Right cardiac atrium (tissue), 5 donors: ENCODE measurements around the gene CLDN25. TPM values are rescaled to one million over a fixed set of nuclear protein-coding genes. Genes with fewer than 3 reads are reported as not detected.

Source experiments
- ATAC-seq, 2 donors: fragments of 200-7000 bp; cut with Tn5 transposase; one replicate each; pipeline versions ENCODE4 v1.8.0 to v1.9.1; 2020; ENCODE audit warnings: moderate library complexity in 2 of 2, mild to moderate bottlenecking in 1 of 2
- DNase-seq, 3 donors: peaks; one replicate each; pipeline ENCODE4 v3.0.0-alpha.2; 2020
- H3K27ac ChIP-seq: one replicate; pipeline ENCODE4 v1.5.1; 2013; ENCODE audit warnings: mild to moderate bottlenecking, low read length, control low read depth, moderate library complexity
- H3K27me3 ChIP-seq: one replicate; pipeline ENCODE4 v1.6.1; 2013; ENCODE audit not compliant: control insufficient read depth, insufficient read depth
- H3K4me1 ChIP-seq: one replicate; pipeline ENCODE4 v1.6.1; 2013; ENCODE audit warnings: low read length; ENCODE audit not compliant: control insufficient read depth, insufficient read depth
- H3K4me3 ChIP-seq: one replicate; pipeline ENCODE4 v1.5.1; 2013; ENCODE audit warnings: low read length, control low read depth
- H3K9me3 ChIP-seq: one replicate; pipeline ENCODE4 v1.6.1; 2013; ENCODE audit warnings: low read length; ENCODE audit not compliant: control insufficient read depth
- WGBS: extraction: QIAGEN DNeasy Blood & Tissue Kit; methylation state at CpG from one replicate; pipeline ENCODE4 v1.1.7; 2013; 5-methylcytosine and 5-hydroxymethylcytosine counted together
- intact Hi-C, 4 donors: fragments of 100-400 bp; cut with DNase I; formaldehyde crosslinking; loops; one replicate each; pipeline versions ENCODE4 v1.11.0 to v1.14.0; 2022 to 2023
- polyA plus RNA-seq: library from polyadenylated mRNA; stranded (reverse); fragments of 200-250 nt; gene quantifications from one replicate; pipeline ENCODE4 v1.2.3, GENCODE V29; 2013
- total RNA-seq, 4 donors: library from RNA; stranded (reverse); fragmentation: NEBNext Ultra II Directional; extraction: Animal tissue kit (Norgen Biotek cat#: 25700); gene quantifications; one replicate each; pipeline ENCODE4 v1.2.1, GENCODE V29; 2021
- donor health status: healthy with polysubstance abuse.
- donor health status: DM: no; HTN: yes; CAD: no.
- donor health status: DM: no; HTN: no; CAD: no.
- donor health status: DM: no; HTN: yes; CAD: no; lungs with severe emphysema.
- donor health status: DM: yes; HTN: yes; CAD: no.

The CLDN25 gene
- total and polyA plus RNA-seq, 5 donors, result not detected

DNA sequence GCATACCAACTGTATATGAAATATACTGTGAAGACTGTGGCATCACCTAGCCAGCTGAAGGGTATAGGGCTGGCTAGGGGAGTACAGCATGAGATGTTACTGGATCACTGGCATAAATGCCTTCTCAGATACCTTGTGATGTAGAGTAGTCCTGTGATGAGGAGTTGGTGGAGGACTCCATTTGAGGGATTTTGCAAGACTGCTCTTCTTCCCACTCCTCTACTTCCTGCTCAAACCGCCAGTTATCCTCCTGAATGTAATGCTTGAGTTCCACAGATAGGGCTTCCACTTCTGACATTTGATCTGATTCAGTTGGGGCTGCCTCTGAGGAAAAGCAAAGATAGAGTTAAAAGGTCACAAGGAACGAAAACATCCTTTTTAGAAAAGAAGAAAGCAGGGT, 29.3 kb downstream of the CLDN25 start:
- intact Hi-C loops, result no loop called here
- Histone ChIP-seq H3K27ac (no peak overlapping the region), H3K4me1 (no peaks in the 10 kb centered on the region), H3K4me3 (no peak overlapping the region), H3K27me3 (no peaks in the 10 kb centered on the region), H3K9me3 (no peaks in the 10 kb centered on the region)
- 43% methylated on average over 2 of the region's 2 CpGs for WGBS
- ATAC-seq (no peak), DNase-seq (no peak)

- Histone ChIP-seq H3K4me3 (no peak overlapping the region), H3K27me3 (no peaks in the 10 kb centered on the region), H3K9me3 (no peaks in the 10 kb centered on the region), H3K27ac (no peak overlapping the region), H3K4me1 (no peaks in the 10 kb centered on the region)
- ATAC-seq (no peak), DNase-seq (no peak)
- intact Hi-C loops, result no loop called here
Observed at GRCh38 chr11:113814181-113814580, 34.6 kb downstream of the CLDN25 start.

DNA sequence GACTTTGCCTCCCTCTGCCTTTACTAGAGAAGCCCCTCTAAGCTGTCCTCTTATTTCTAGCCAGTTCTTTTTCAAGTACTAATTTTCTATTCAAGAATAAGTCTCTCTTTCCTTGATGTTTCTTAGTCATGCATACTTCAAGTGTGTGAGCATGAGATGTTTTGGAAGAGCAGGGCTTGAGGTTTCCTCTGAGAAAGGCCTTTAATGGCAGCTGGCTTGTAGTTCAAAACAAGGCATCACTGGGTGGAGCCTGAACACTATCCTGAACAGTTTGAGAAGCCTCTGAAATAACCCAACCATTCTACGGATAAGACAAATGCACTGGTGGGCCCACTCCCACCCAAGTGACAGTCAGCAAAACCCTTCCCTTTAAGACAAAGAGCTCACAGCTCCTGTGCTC, 37.6 kb downstream of the CLDN25 start:
- ATAC-seq (no peak), DNase-seq (no peak)
- Histone ChIP-seq H3K4me3 (no peak overlapping the region), H3K27ac (no peak overlapping the region), H3K4me1 (no peaks in the 10 kb centered on the region), H3K27me3 (no peaks in the 10 kb centered on the region), H3K9me3 (no peaks in the 10 kb centered on the region)
- intact Hi-C loops, result no loop called here
- 85% methylated on average over 1 of the region's 1 CpG for WGBS

DNA sequence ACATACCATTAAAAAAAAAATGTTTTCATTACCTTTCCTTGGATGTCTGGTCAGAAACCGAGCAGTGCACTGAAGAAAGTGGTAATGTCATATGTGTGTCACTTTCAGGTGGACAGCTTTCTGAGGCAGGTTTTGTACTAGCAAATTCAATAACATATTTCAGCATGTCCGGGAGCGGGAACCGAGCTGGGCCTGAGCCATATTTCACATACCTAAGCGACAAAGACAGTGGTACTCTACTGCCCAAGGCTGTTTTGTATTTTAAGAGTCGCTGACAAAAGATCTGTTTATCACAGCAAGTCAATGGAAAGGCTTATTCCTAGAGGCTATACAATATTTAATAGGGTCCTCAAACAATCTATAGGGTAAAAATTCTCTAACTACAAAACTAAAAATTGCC, 38.0 kb downstream of the CLDN25 start:
- ATAC-seq (no peak), DNase-seq (no peak)
- Histone ChIP-seq H3K27ac (no peak overlapping the region), H3K4me3 (no peak overlapping the region), H3K27me3 (no peaks in the 10 kb centered on the region), H3K4me1 (no peaks in the 10 kb centered on the region), H3K9me3 (no peaks in the 10 kb centered on the region)
- 77% methylated on average over 6 of the region's 6 CpGs for WGBS
- intact Hi-C loops, result no loop called here

GRCh38 chr11:113818426-113818825, 38.8 kb downstream of the CLDN25 start:
- 97% methylated on average over 3 of the region's 3 CpGs for WGBS
- Histone ChIP-seq H3K9me3 (no peaks in the 10 kb centered on the region), H3K27me3 (no peaks in the 10 kb centered on the region), H3K4me1 (no peaks in the 10 kb centered on the region), H3K27ac (no peak overlapping the region), H3K4me3 (no peak overlapping the region)
- DNase-seq (no peak), ATAC-seq (no peak)
- intact Hi-C loops, result no loop called here

DNA sequence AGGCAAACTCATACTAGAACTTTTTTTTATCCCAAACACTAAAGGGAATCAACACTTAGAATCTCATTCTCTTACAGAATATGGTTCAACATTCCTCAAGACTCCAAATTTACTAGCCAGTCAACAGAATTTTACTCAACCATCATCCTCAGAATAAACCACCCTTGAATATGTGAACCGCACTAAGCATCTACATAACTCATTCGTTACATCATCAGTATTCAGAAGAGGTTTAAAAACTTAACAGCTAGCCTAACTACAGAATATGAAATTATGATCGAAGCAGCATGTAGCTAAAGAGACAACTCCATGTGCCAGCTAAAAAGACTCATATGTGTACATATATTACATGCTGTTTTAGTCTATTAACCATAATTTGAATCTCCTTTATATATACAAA, 47.9 kb downstream of the CLDN25 start:
- DNase-seq (no peak), ATAC-seq (no peak)
- 96% methylated on average over 3 of the region's 3 CpGs for WGBS
- Histone ChIP-seq H3K27ac (no peak overlapping the region), H3K4me3 (no peak overlapping the region), H3K9me3 (no peaks in the 10 kb centered on the region), H3K27me3 (no peaks in the 10 kb centered on the region), H3K4me1 (no peaks in the 10 kb centered on the region)
- intact Hi-C loops, result no loop called here

GRCh38 chr11:113828191-113828590, 48.6 kb downstream of the CLDN25 start:
- intact Hi-C loops, result no loop called here
- Histone ChIP-seq H3K4me1 (no peaks in the 10 kb centered on the region), H3K4me3 (no peak overlapping the region), H3K9me3 (no peaks in the 10 kb centered on the region), H3K27me3 (no peaks in the 10 kb centered on the region), H3K27ac (no peak overlapping the region)
- DNase-seq (no peak), ATAC-seq (no peak)
- 91% methylated on average over 1 of the region's 1 CpG for WGBS

DNA sequence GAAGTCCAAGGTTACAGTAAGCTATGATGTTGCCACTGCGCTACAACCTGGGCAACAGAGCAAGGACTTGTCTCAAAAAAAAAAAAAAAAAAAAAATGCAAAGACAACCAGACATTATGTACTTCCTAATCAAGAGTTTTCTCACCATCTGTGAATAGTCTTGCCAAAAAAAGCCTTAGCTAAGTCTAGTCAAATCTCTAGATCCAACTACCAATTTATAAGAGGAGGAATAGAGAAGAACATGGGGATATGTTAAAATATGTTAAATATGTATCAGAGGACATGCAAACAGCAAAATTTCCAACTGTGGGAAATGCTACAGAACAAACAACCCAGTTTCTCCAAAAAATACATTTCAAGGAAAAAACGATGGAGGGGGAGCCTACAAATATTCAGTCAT, 50.2 kb downstream of the CLDN25 start:
- intact Hi-C loops, result no loop called here
- Histone ChIP-seq H3K27me3 (no peaks in the 10 kb centered on the region), H3K4me3 (no peak overlapping the region), H3K4me1 (no peaks in the 10 kb centered on the region), H3K27ac (no peak overlapping the region), H3K9me3 (no peaks in the 10 kb centered on the region)
- 91% methylated on average over 2 of the region's 2 CpGs for WGBS
- DNase-seq, result no peak
- ATAC-seq, result no peak

Other genes starting within 250 kb of the CLDN25 start
- gene TMPRSS5, start 73.5 kb upstream of the CLDN25 start, total RNA-seq, result under 1 TPM; 0.17 to 0.65 (median 0.39) TPM
- 1.6 TPM for gene TMPRSS5, start 73.5 kb upstream of the CLDN25 start, polyA plus RNA-seq
- gene ZW10, start 6.1 kb upstream of the CLDN25 start, total RNA-seq, result 10 to 100 TPM in 1 of 4 donors, 1 to 10 TPM in 3; 9.1 to 10.2 (median 9.5) TPM
- gene ZW10, start 6.1 kb upstream of the CLDN25 start, polyA plus RNA-seq, result 4.2 TPM
- gene USP28, start 95.8 kb downstream of the CLDN25 start, total RNA-seq, result 100 to 1,000 TPM in 2 of 4 donors, 10 to 100 TPM in 2; 93.6 to 109 (median 99.9) TPM
- gene USP28, start 95.8 kb downstream of the CLDN25 start, polyA plus RNA-seq, result 39.8 TPM
- gene HTR3B, start 125.0 kb downstream of the CLDN25 start, total RNA-seq, result not detected
- gene HTR3B, start 125.0 kb downstream of the CLDN25 start, polyA plus RNA-seq, result not detected
- gene HTR3A, start 195.3 kb downstream of the CLDN25 start, total RNA-seq, result not detected
- gene HTR3A, start 195.3 kb downstream of the CLDN25 start, polyA plus RNA-seq, result 0.09 TPM